Kidney epithelial cell (primary cell): Measurements from ENCODE around the gene NR4A3. TPM values are rescaled to one million over a fixed set of nuclear protein-coding genes. Genes with fewer than 3 reads are reported as not detected.

Source experiments
- DNase-seq: peaks from one replicate; pipeline ENCODE4 v3.0.0-alpha.2; 2010; ENCODE audit warnings: low read depth
- H3K27me3 ChIP-seq: 2 replicates; pipeline ENCODE4 v1.6.0; 2011; ENCODE audit warnings: low read length; ENCODE audit not compliant: control insufficient read depth, insufficient read depth
- H3K36me3 ChIP-seq: 2 replicates; pipeline ENCODE4 v1.5.1; 2011; ENCODE audit warnings: low read length; ENCODE audit not compliant: control insufficient read depth, insufficient read depth
- H3K4me3 ChIP-seq: 2 replicates; pipeline ENCODE4 v1.5.1; 2011; ENCODE audit warnings: low read depth, mild to moderate bottlenecking, control low read depth, low read length
- CTCF ChIP-seq: IDR thresholded peaks from 2 replicates; pipeline ENCODE4 v1.5.1; 2011; ENCODE audit warnings: mild to moderate bottlenecking, moderate library complexity, low read length, control low read depth, inconsistent platforms; ENCODE audit not compliant: insufficient read depth, poor library complexity, severe bottlenecking
- total RNA-seq: library from RNA; depleted of rRNA; stranded (reverse); fragments of >200 nt; gene quantifications from 2 replicates; pipeline ENCODE4 v1.2.3, GENCODE V29; 2015

Gene NR4A3
- total RNA-seq, 1 donor from 2014 or later: 0.50 TPM

- Histone ChIP-seq H3K27me3 (no peaks in the 10 kb centered on the region), H3K36me3 (no peaks in the 10 kb centered on the region), H3K4me3 (no peak overlapping the region)
- TF ChIP-seq CTCF: no peak
- no peak for DNase-seq
Measured at GRCh38 chr9:99796231-99796630, 25.5 kb upstream of the NR4A3 start.

- no peak for TF ChIP-seq CTCF
- Histone ChIP-seq H3K4me3 (no peak overlapping the region), H3K27me3 (no peaks in the 10 kb centered on the region), H3K36me3 (no peaks in the 10 kb centered on the region)
- DNase-seq: no peak
Measured at GRCh38 chr9:99801775-99802174, 19.9 kb upstream of the NR4A3 start.

GRCh38 chr9:99803694-99804093 is 18.0 kb upstream of the NR4A3 start:
- DNase-seq: no peak
- Histone ChIP-seq H3K36me3 (no peaks in the 10 kb centered on the region), H3K4me3 (no peak overlapping the region), H3K27me3 (no peaks in the 10 kb centered on the region)
- no peak for TF ChIP-seq CTCF

- H3K36me3 ChIP-seq: no peaks in the 10 kb centered on the region
- peak; percentile 83 for TF ChIP-seq CTCF
- no peak overlapping the region for H3K4me3 ChIP-seq
- no peak for DNase-seq
- H3K27me3 ChIP-seq: no peaks in the 10 kb centered on the region
Measured at GRCh38 chr9:99807276-99807852, 14.3 kb upstream of the NR4A3 start.

- H3K36me3 ChIP-seq: no peaks in the 10 kb centered on the region
- no peak for DNase-seq
- H3K27me3 ChIP-seq: no peaks in the 10 kb centered on the region
- TF ChIP-seq CTCF: no peak
- no peak overlapping the region for H3K4me3 ChIP-seq
Measured at GRCh38 chr9:99807956-99808355, 13.7 kb upstream of the NR4A3 start.

- no peak for TF ChIP-seq CTCF
- Histone ChIP-seq H3K27me3 (no peaks in the 10 kb centered on the region), H3K36me3 (no peaks in the 10 kb centered on the region), H3K4me3 (no peak overlapping the region)
- no peak for DNase-seq
Measured at GRCh38 chr9:99808454-99808853, 13.2 kb upstream of the NR4A3 start.
